Endothelial cell of umbilical vein (primary cell): Measurements from ENCODE around the gene TMEM97. TPM values are rescaled to one million over a fixed set of nuclear protein-coding genes. Genes with fewer than 3 reads are reported as not detected.

Experiments used
- BruUV-seq: library from RNA; stranded (reverse); fragments of 400-500 nt; replicated peaks from 2 replicates; lab custom pipeline; 2021; lab: Mats Ljungman, UMichigan
- CTCF ChIA-PET: fragments of 300-600, 350-600 bp; sonication (Branson Sonifier 250); formaldehyde crosslinking; loops from one replicate; lab custom pipeline; 2021; ENCODE audit warnings: antibody characterized with exemption, inconsistent platforms; lab: Charles Lee
- POLR2A ChIA-PET: fragments of 300-600, 350-600 bp; sonication (Branson Sonifier 250); formaldehyde crosslinking; loops from one replicate; lab custom pipeline; 2021; ENCODE audit warnings: antibody characterized with exemption, inconsistent platforms; lab: Charles Lee
- DNase-seq: peaks from one replicate; pipeline ENCODE4 v3.0.0-alpha.2; 2011; ENCODE audit warnings: low read depth, low spot score
- FAIRE-seq: peaks from 2 replicates; lab custom pipeline; 2011; peaks lifted over from hg19 to GRCh38; lab: Jason Lieb, UNC
- H2AFZ ChIP-seq: 2 replicates; pipeline ENCODE4 v1.6.0; 2012; ENCODE audit warnings: low read depth, low read length, control low read depth, inconsistent platforms
- H3K27ac ChIP-seq: 2 replicates; pipeline ENCODE4 v1.5.1; 2011; ENCODE audit warnings: low read depth, mild to moderate bottlenecking, control low read depth, low read length, moderate library complexity; ENCODE audit not compliant: insufficient read depth
- H3K27me3 ChIP-seq, 2 experiments: 2 replicates each; pipeline versions ENCODE4 v1.6.0 to v1.6.1; 2011; ENCODE audit warnings: low read length in 2 of 2, mixed read lengths in 1 of 2; ENCODE audit not compliant: control insufficient read depth in 2 of 2, insufficient read depth in 2 of 2
- H3K36me3 ChIP-seq, 2 experiments: 2 replicates in 1 of 2; 3 replicates in 1 of 2; pipeline ENCODE4 v1.5.1; 2011; ENCODE audit warnings: low read length in 2 of 2, mild to moderate bottlenecking in 1 of 2, moderate library complexity in 1 of 2; ENCODE audit not compliant: control insufficient read depth in 2 of 2, insufficient read depth in 2 of 2; ENCODE audit errors: extremely low read depth in 1 of 2
- H3K4me1 ChIP-seq: 3 replicates; pipeline ENCODE4 v1.5.1; 2011; ENCODE audit warnings: mild to moderate bottlenecking, low read length; ENCODE audit not compliant: control insufficient read depth, insufficient read depth; ENCODE audit errors: extremely low read depth
- H3K4me2 ChIP-seq: 2 replicates; pipeline ENCODE4 v1.6.1; 2011; ENCODE audit warnings: low read length, control low read depth, mixed read lengths; ENCODE audit not compliant: insufficient read depth
- H3K4me3 ChIP-seq, 3 experiments: fragments of 200-600 bp in 1 of 3; sonication (generic), shearing (Covaris generic) in 1 of 3; replicated peaks in 1 of 3; 2 replicates each; pipeline ENCODE4 v1.5.1; 2011 to 2016; ENCODE audit warnings: control low read depth in 3 of 3, low read length in 3 of 3, mild to moderate bottlenecking in 2 of 3, inconsistent platforms in 1 of 3, low read depth in 1 of 3, moderate library complexity in 1 of 3; ENCODE audit not compliant: insufficient read depth in 1 of 3
- H3K79me2 ChIP-seq: 2 replicates; pipeline ENCODE4 v1.6.0; 2012; ENCODE audit warnings: low read length, inconsistent platforms; ENCODE audit not compliant: control insufficient read depth, insufficient read depth
- H3K9ac ChIP-seq: replicated peaks from 2 replicates; pipeline ENCODE3; 2011; ENCODE audit warnings: low read length, control low read depth; ENCODE audit not compliant: insufficient read depth; ENCODE audit errors: extremely low read depth
- H3K9me1 ChIP-seq: replicated peaks from 3 replicates; pipeline ENCODE4 v1.6.0; 2011; ENCODE audit warnings: mild to moderate bottlenecking, low read length; ENCODE audit not compliant: control insufficient read depth, insufficient read depth; ENCODE audit errors: extremely low read depth
- H3K9me3 ChIP-seq: replicated peaks from 2 replicates; pipeline ENCODE4 v1.5.1; 2012; ENCODE audit warnings: low read length, inconsistent platforms; ENCODE audit not compliant: control insufficient read depth, insufficient read depth
- H4K20me1 ChIP-seq: replicated peaks from 2 replicates; pipeline ENCODE3; 2011; ENCODE audit warnings: mild to moderate bottlenecking, low read length; ENCODE audit not compliant: control insufficient read depth, insufficient read depth; ENCODE audit errors: extremely low read depth
- EZH2 ChIP-seq: IDR thresholded peaks from 2 replicates; pipeline ENCODE4 v1.6.1; 2012; ENCODE audit warnings: borderline replicate concordance, low read depth, mild to moderate bottlenecking, moderate library complexity, low read length, inconsistent platforms; ENCODE audit not compliant: severe bottlenecking
- FOS ChIP-seq: IDR thresholded peaks from 2 replicates; pipeline ENCODE4 v1.6.1; 2011; ENCODE audit warnings: mild to moderate bottlenecking, low read length, moderate library complexity, borderline replicate concordance; ENCODE audit not compliant: insufficient read depth
- GATA2 ChIP-seq: IDR thresholded peaks from 2 replicates; pipeline ENCODE4 v1.7.0; 2011; ENCODE audit warnings: low read depth, mild to moderate bottlenecking, moderate library complexity, mixed read lengths, low read length; ENCODE audit not compliant: insufficient read length, insufficient read depth
- JUN ChIP-seq: IDR thresholded peaks from 2 replicates; pipeline ENCODE4 v1.6.1; 2011; ENCODE audit warnings: borderline replicate concordance, low read depth; ENCODE audit not compliant: insufficient read length, insufficient read depth
- MAX ChIP-seq: IDR thresholded peaks from 2 replicates; pipeline ENCODE4 v1.6.1; 2011; ENCODE audit not compliant: insufficient read depth, insufficient read length
- MYC ChIP-seq: IDR thresholded peaks from one replicate; pipeline ENCODE4 v1.6.1; 2011; ENCODE audit warnings: mild to moderate bottlenecking, low read depth, low read length
- POLR2AphosphoS5 ChIP-seq: IDR thresholded peaks from 2 replicates; pipeline ENCODE4 v1.6.1; 2012; ENCODE audit warnings: low read depth, mild to moderate bottlenecking, control low read depth, low read length, moderate library complexity; ENCODE audit not compliant: insufficient read depth
- dilution Hi-C: fragments of 300-500 bp; cut with MboI; formaldehyde crosslinking; loops from one replicate; pipeline ENCODE4 v1.15.0; 2019; ENCODE audit warnings: low sequenced_read_pairs; ENCODE audit not compliant: extremely low pct_ligation_motif_present
- intact Hi-C: fragments of 100-400 bp; cut with micrococcal nuclease; formaldehyde crosslinking; loops from one replicate; pipeline ENCODE4 v1.10.0; 2022
- polyA plus RNA-seq, 4 experiments: library from polyadenylated mRNA; depleted of rRNA in 3 of 4; stranded (reverse) in 3 of 4; unstranded in 1 of 4; fragments of >200 nt; gene quantifications; 2 replicates each; pipeline versions ENCODE4 v1.2.1 to v1.2.3, GENCODE V29; 2011 to 2012; ENCODE audit warnings: missing spikeins in 1 of 4
- total RNA-seq: library from RNA; stranded (reverse); gene quantifications from 2 replicates; pipeline ENCODE4 v1.2.3, GENCODE V29; 2021
- TF ChIP-seq, protein P1 (sequence below), 2 donors: IDR thresholded peaks; 1 replicate in 1 of 2; 2 replicates in 1 of 2; pipeline ENCODE4 v1.5.1; 2011; ENCODE audit warnings: low read length in 2 of 2, mild to moderate bottlenecking in 2 of 2, moderate library complexity in 2 of 2, control low read depth in 1 of 2, inconsistent platforms in 1 of 2, low read depth in 1 of 2; ENCODE audit not compliant: insufficient read depth in 1 of 2; ENCODE audit errors: extremely low read depth in 1 of 2

TMEM97 gene
- total and polyA plus RNA-seq, 2 donors (not counting 3 experiments of a cell fraction or from before 2014, with no cell fraction given): 27.0 to 43.5 TPM

DNA sequence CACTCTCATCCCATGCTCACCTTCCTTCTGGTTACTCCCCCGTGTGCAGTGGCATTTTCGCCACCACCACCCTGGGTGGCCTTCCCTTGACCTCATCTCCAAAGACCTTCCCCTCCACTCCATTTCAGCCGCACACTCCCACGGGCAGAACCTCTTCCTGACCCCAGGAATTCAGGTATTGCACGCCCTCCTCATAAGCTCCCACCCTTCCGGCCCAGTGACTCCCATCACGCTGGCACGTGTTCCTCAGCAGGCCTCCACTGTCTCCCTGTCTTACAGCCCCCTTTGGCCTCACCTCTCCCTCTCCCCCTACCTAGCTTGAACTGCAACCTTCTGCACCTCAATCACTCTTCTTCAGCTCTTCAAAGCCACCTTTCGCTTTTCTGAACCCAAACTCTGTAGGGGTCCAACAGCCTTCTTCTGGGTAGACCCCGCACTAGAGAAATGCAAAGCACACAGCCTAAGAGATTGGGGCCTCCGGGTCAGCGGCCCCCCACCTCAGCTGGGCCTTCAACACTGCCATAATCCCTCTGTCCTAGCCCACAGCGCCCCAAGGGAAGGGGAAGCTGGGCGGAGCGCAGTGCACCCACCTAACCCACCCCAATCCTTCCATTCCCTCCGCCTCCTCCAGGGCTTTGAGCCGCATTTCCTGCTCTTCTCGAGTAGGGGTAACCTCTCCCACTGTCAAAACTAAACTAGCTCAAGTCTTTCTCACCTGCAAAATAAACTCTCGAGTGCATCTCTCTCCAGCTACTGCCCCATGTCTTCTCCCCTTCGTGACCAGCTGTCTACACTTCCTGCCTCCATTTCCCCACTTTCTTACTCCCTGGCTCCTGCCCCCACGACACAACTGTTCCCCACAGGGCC is 1.7 kb upstream of the TMEM97 start:
- dilution Hi-C loops (no loop called here), intact Hi-C loops (no loop called here)
- H2AFZ ChIP-seq: no peak overlapping the region
- ChIA-PET CTCF (interaction anchor here (0.8 to 1.2 kb wide), 2 partner anchors 66 to 99 kb away, joined by 3 to 7 read pairs; no protein-coding TSS in a partner anchor), POLR2A (no interaction called here)
- H3K27ac ChIP-seq: no peak overlapping the region
- H3K9ac ChIP-seq: no peak overlapping the region
- no peak overlapping the region for H3K4me2 ChIP-seq
- DNase-seq (no peak), FAIRE-seq (no peak)
- H3K4me3 ChIP-seq: no peak overlapping the region
- peaks cover 0 to 14% of the 10 kb centered on the region in 2 experiments for H3K27me3 ChIP-seq
- H3K4me1 ChIP-seq: peaks cover 18% of the 10 kb centered on the region
- no TSS peak for BruUV-seq
- no peaks in the 10 kb centered on the region for H3K9me1 ChIP-seq
- H3K9me3 ChIP-seq: no peaks in the 10 kb centered on the region
- H4K20me1 ChIP-seq: no peaks in the 10 kb centered on the region
- TF ChIP-seq MAX: no peak
- TF ChIP-seq EZH2: no peak
- no peak for TF ChIP-seq POLR2AphosphoS5
- no peak for TF ChIP-seq MYC
- TF ChIP-seq JUN: no peak
- TF ChIP-seq, protein P1, sequence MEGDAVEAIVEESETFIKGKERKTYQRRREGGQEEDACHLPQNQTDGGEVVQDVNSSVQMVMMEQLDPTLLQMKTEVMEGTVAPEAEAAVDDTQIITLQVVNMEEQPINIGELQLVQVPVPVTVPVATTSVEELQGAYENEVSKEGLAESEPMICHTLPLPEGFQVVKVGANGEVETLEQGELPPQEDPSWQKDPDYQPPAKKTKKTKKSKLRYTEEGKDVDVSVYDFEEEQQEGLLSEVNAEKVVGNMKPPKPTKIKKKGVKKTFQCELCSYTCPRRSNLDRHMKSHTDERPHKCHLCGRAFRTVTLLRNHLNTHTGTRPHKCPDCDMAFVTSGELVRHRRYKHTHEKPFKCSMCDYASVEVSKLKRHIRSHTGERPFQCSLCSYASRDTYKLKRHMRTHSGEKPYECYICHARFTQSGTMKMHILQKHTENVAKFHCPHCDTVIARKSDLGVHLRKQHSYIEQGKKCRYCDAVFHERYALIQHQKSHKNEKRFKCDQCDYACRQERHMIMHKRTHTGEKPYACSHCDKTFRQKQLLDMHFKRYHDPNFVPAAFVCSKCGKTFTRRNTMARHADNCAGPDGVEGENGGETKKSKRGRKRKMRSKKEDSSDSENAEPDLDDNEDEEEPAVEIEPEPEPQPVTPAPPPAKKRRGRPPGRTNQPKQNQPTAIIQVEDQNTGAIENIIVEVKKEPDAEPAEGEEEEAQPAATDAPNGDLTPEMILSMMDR (IDR thresholded peaks at IDR 0.05; ENCODE audit: extremely low read depth in 1 of 2, insufficient read depth in 1 of 2, low read depth in 1 of 2, low read length in 2 of 2): no peak
- TF ChIP-seq GATA2: no peak
- no peak for TF ChIP-seq FOS
- no peaks in the 10 kb centered on the region for H3K36me3 ChIP-seq
- peaks cover 26% of the 10 kb centered on the region for H3K79me2 ChIP-seq
